ENCODE data around the gene C16orf87.

DNA sequence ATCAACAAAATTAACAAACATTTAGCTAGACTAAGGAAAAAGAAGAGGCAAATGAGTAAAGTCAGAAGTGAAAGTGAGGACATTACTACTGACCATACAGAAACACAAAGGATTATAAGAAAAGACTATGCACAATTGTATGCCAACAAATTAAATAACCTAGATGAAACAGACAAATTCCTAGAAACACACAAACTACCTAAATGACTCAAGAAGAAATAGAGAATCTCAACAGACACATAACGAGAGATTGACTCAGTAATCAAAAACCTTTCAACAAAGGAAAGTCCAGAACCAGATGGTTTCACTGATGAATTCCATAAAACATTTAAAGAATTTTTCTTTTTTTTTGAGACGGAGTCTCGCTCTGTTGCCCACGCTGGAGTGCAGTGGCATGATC, 47.2 kb downstream of the C16orf87 start:
- TF ChIP-seq, protein P1, sequence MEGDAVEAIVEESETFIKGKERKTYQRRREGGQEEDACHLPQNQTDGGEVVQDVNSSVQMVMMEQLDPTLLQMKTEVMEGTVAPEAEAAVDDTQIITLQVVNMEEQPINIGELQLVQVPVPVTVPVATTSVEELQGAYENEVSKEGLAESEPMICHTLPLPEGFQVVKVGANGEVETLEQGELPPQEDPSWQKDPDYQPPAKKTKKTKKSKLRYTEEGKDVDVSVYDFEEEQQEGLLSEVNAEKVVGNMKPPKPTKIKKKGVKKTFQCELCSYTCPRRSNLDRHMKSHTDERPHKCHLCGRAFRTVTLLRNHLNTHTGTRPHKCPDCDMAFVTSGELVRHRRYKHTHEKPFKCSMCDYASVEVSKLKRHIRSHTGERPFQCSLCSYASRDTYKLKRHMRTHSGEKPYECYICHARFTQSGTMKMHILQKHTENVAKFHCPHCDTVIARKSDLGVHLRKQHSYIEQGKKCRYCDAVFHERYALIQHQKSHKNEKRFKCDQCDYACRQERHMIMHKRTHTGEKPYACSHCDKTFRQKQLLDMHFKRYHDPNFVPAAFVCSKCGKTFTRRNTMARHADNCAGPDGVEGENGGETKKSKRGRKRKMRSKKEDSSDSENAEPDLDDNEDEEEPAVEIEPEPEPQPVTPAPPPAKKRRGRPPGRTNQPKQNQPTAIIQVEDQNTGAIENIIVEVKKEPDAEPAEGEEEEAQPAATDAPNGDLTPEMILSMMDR (optimal IDR thresholded peaks at IDR 0.05 in 1 of 3, IDR thresholded peaks at IDR 0.05 in 1 of 3, conservative IDR thresholded peaks at IDR 0.05 in 1 of 3; ENCODE audit: extremely low read depth in 1 of 3, insufficient read depth in 2 of 3, low read length in 3 of 3), result no peak
- TF ChIP-seq EZH2 (IDR thresholded peaks at IDR 0.05; ENCODE audit: low read length), result no peak
